Keratinocyte (primary cell): ENCODE results near the gene SLC39A13. TPM values are rescaled to one million over a fixed set of nuclear protein-coding genes. Genes with fewer than 3 reads are reported as not detected.
A peak's percentile ranks its signal among the peaks of the same experiment; 100 is the strongest.
"Not testable (repeated sequence)": the region's sequence is repeated elsewhere in the genome, so short reads cannot be mapped to it uniquely, and the experiment has no call there.

ENCODE experiments used
- DNase-seq: peaks from one replicate; pipeline ENCODE4 v3.0.0-alpha.2; 2011; ENCODE audit warnings: low read depth, missing footprints, low spot score
- FAIRE-seq: peaks from 2 replicates; lab custom pipeline; 2011; peaks lifted over from hg19 to GRCh38; lab: Jason Lieb, UNC
- H2AFZ ChIP-seq: 2 replicates; pipeline ENCODE4 v1.6.0; 2012; ENCODE audit warnings: low read length, control low read depth, inconsistent platforms; ENCODE audit not compliant: control insufficient read depth
- H3K27ac ChIP-seq: 2 replicates; pipeline ENCODE4 v1.5.1; 2011; ENCODE audit warnings: low read length; ENCODE audit not compliant: control insufficient read depth, insufficient read depth
- H3K27me3 ChIP-seq: 3 replicates; pipeline ENCODE4 v1.6.0; 2011; ENCODE audit warnings: low read length; ENCODE audit not compliant: control insufficient read depth, insufficient read depth; ENCODE audit errors: extremely low read depth
- H3K36me3 ChIP-seq, 2 experiments: 2 replicates in 1 of 2; 3 replicates in 1 of 2; pipeline ENCODE4 v1.5.1; 2011; ENCODE audit warnings: low read length in 2 of 2, mild to moderate bottlenecking in 1 of 2; ENCODE audit not compliant: control insufficient read depth in 2 of 2, insufficient read depth in 2 of 2; ENCODE audit errors: extremely low read depth in 1 of 2
- H3K4me1 ChIP-seq: 3 replicates; pipeline ENCODE4 v1.5.1; 2011; ENCODE audit warnings: low read length; ENCODE audit not compliant: control insufficient read depth, insufficient read depth; ENCODE audit errors: extremely low read depth
- H3K4me2 ChIP-seq: 3 replicates; pipeline ENCODE4 v1.6.0; 2011; ENCODE audit warnings: low read depth, low read length; ENCODE audit not compliant: control insufficient read depth, insufficient read depth; ENCODE audit errors: extremely low read depth
- H3K4me3 ChIP-seq, 3 experiments: fragments of 200-600 bp in 1 of 3; sonication (generic) in 1 of 3; 2 replicates in 2 of 3; 3 replicates in 1 of 3; pipeline ENCODE4 v1.5.1; 2011 to 2016; ENCODE audit warnings: low read length in 3 of 3, mild to moderate bottlenecking in 3 of 3, control low read depth in 2 of 3, inconsistent platforms in 1 of 3, low read depth in 1 of 3, mixed read lengths in 1 of 3, mixed run types in 1 of 3, moderate library complexity in 1 of 3; ENCODE audit not compliant: control insufficient read depth in 2 of 3, insufficient read depth in 2 of 3; ENCODE audit errors: extremely low read depth in 1 of 3
- H3K79me2 ChIP-seq: 2 replicates; pipeline ENCODE4 v1.6.0; 2012; ENCODE audit warnings: low read length; ENCODE audit not compliant: control insufficient read depth, insufficient read depth
- H3K9ac ChIP-seq: 3 replicates; pipeline ENCODE4 v1.6.0; 2011; ENCODE audit warnings: low read length; ENCODE audit not compliant: control insufficient read depth, insufficient read depth; ENCODE audit errors: extremely low read depth
- H3K9me1 ChIP-seq: 3 replicates; pipeline ENCODE4 v1.6.0; 2011; ENCODE audit warnings: low read length; ENCODE audit not compliant: control insufficient read depth, insufficient read depth; ENCODE audit errors: extremely low read depth
- H3K9me3 ChIP-seq: 2 replicates; pipeline ENCODE4 v1.5.1; 2012; ENCODE audit warnings: low read depth, low read length; ENCODE audit not compliant: control insufficient read depth
- H4K20me1 ChIP-seq: 3 replicates; pipeline ENCODE4 v1.6.0; 2011; ENCODE audit warnings: low read length; ENCODE audit not compliant: control insufficient read depth, insufficient read depth; ENCODE audit errors: extremely low read depth
- EZH2 ChIP-seq: IDR thresholded peaks from one replicate; pipeline ENCODE4 v1.6.1; 2012; ENCODE audit warnings: inconsistent platforms, mild to moderate bottlenecking, low read length, moderate library complexity
- dilution Hi-C: fragments of 300-500 bp; cut with MboI; formaldehyde crosslinking; loops from one replicate; pipeline ENCODE4 v1.7.0; 2020; ENCODE audit warnings: low sequenced_read_pairs; ENCODE audit not compliant: extremely low pct_ligation_motif_present
- polyA plus RNA-seq, 5 experiments: library from polyadenylated mRNA; depleted of rRNA in 3 of 5; stranded (reverse) in 3 of 5; stranded (forward) in 1 of 5; unstranded in 1 of 5; fragments of >200 nt; gene quantifications; 1 replicate in 1 of 5; 2 replicates in 3 of 5; 3 replicates in 1 of 5; pipeline versions ENCODE4 v1.2.1 to v1.2.3, GENCODE V29; 2011 to 2012; ENCODE audit warnings: missing spikeins in 2 of 5, low read depth in 1 of 5, low replicate concordance in 1 of 5
- TF ChIP-seq, protein P1 (sequence below), 3 experiments: IDR thresholded peaks in 1 of 3; conservative IDR thresholded peaks in 1 of 3; optimal IDR thresholded peaks in 1 of 3; 2 replicates in 2 of 3; 3 replicates in 1 of 3; pipeline versions ENCODE3 to v1.5.1; 2011; ENCODE audit warnings: low read length in 3 of 3, mild to moderate bottlenecking in 3 of 3, moderate library complexity in 2 of 3, control low read depth in 1 of 3, inconsistent platforms in 1 of 3; ENCODE audit not compliant: insufficient read depth in 2 of 3; ENCODE audit errors: extremely low read depth in 1 of 3

Gene SLC39A13
- polyA plus RNA-seq, 1 donor (not counting 4 experiments of a cell fraction or from before 2014, with no cell fraction given) = 35.3 TPM

DNA sequence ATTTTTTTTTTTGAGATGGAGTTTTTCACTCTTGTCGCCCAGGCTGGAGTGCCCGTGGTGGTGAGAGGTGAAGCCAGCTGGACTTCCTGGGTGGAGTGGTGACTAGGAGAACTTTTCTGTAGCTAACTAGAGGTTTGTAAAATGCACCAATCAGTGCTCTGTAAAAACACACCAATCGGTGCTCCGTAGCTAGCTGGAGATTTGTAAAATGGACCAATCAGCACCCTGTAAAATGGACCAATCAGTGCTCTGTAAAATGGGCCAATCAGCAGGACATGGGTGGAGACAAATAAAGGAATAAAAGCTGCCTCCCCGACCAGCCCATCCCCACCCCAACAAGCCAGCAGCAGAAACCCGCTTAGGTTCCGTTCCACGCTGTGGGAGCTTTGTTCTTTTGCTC is 45.0 kb downstream of the SLC39A13 start:
- no peak for FAIRE-seq
- no peak overlapping the region for H3K4me2 ChIP-seq
- no peaks in the 10 kb centered on the region for H3K9me3 ChIP-seq
- TF ChIP-seq EZH2 = no peak
- TF ChIP-seq, protein P1, sequence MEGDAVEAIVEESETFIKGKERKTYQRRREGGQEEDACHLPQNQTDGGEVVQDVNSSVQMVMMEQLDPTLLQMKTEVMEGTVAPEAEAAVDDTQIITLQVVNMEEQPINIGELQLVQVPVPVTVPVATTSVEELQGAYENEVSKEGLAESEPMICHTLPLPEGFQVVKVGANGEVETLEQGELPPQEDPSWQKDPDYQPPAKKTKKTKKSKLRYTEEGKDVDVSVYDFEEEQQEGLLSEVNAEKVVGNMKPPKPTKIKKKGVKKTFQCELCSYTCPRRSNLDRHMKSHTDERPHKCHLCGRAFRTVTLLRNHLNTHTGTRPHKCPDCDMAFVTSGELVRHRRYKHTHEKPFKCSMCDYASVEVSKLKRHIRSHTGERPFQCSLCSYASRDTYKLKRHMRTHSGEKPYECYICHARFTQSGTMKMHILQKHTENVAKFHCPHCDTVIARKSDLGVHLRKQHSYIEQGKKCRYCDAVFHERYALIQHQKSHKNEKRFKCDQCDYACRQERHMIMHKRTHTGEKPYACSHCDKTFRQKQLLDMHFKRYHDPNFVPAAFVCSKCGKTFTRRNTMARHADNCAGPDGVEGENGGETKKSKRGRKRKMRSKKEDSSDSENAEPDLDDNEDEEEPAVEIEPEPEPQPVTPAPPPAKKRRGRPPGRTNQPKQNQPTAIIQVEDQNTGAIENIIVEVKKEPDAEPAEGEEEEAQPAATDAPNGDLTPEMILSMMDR (optimal IDR thresholded peaks at IDR 0.05 in 1 of 3, IDR thresholded peaks at IDR 0.05 in 1 of 3, conservative IDR thresholded peaks at IDR 0.05 in 1 of 3; ENCODE audit: extremely low read depth in 1 of 3, insufficient read depth in 2 of 3, low read length in 3 of 3) = no peak
- no peaks in the 10 kb centered on the region for H3K9me1 ChIP-seq
- H3K9ac ChIP-seq = no peak overlapping the region
- H2AFZ ChIP-seq = no peak overlapping the region
- H3K4me1 ChIP-seq = no peaks in the 10 kb centered on the region
- no peak overlapping the region for H3K4me3 ChIP-seq
- no peaks in the 10 kb centered on the region for H3K36me3 ChIP-seq
- H3K79me2 ChIP-seq = no peaks in the 10 kb centered on the region
- H4K20me1 ChIP-seq = no peaks in the 10 kb centered on the region
- dilution Hi-C loops = no loop called here
- H3K27me3 ChIP-seq = no peaks in the 10 kb centered on the region
- no peak for DNase-seq
- H3K27ac ChIP-seq = no peak overlapping the region

DNA sequence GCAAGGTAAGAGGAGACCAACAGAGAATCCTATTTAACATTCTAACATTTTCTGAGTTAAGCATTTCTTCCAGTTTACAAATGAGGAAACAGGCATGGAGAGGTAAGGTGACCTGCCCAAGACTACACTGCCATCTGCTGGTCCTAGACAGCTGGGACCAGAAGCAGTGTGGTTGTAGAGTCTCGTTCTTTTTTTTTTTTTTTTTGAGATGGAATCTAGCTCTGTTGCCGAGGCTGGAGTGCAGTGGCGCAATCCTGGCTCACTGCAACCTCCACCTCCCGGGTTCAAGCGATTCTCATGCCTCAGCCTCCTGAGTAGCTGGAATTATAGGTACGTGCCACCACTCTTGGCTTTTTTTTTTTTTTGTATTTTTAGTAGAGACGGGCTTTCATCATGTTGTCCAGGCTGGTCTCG is 45.9 kb downstream of the SLC39A13 start:
- peak; percentile 5 for FAIRE-seq
- H3K9me1 ChIP-seq, H3K27me3 ChIP-seq, H4K20me1 ChIP-seq, H3K79me2 ChIP-seq, H3K27ac ChIP-seq, H3K4me1 ChIP-seq, H3K36me3 ChIP-seq, H3K9ac ChIP-seq, dilution Hi-C loops, H2AFZ ChIP-seq, H3K4me2 ChIP-seq, H3K9me3 ChIP-seq, H3K4me3 ChIP-seq: not testable (repeated sequence)
- TF ChIP-seq, protein P1 (optimal IDR thresholded peaks at IDR 0.05 in 1 of 3, IDR thresholded peaks at IDR 0.05 in 1 of 3, conservative IDR thresholded peaks at IDR 0.05 in 1 of 3; ENCODE audit: extremely low read depth in 1 of 3, insufficient read depth in 2 of 3, low read length in 3 of 3) = peak; percentile 77 to 89 (median 81)
- peak; percentile 35 for DNase-seq
